ENCODE data around the gene LEF1.

Gene LEF1

DNA sequence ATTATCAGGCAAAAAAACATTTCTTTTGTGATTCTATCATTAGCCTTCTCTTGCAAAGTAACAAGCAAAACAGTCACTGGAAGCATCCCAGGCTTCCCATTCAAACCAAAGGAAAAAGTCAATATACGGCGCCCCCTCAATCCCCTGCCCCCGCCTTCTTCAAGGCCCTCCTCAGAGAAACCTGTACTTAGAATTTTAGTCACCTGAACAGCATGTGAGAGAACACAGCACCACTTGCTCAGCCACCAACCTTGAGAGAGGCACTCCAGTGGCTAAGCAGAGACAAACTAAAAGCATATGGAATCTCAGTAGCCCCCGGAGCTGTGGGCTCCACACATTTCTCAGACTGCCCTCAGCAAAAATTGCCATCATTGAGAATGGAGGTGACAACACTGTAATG, 25.2 kb downstream of the LEF1 start:
- Histone ChIP-seq H3K4me1 (no peaks in the 10 kb centered on the region), H3K36me3 (no peaks in the 10 kb centered on the region), H3K27me3 (peaks cover 0 to 14% of the 10 kb centered on the region in 2 donors), H3K9me3 (no peaks in the 10 kb centered on the region), H3K4me3 (no peak overlapping the region), H3K27ac (no peak overlapping the region)
- intact Hi-C loops (cut with DNase I; ENCODE audit: low total_unique reads), result no loop called here
- TF ChIP-seq, protein P1, sequence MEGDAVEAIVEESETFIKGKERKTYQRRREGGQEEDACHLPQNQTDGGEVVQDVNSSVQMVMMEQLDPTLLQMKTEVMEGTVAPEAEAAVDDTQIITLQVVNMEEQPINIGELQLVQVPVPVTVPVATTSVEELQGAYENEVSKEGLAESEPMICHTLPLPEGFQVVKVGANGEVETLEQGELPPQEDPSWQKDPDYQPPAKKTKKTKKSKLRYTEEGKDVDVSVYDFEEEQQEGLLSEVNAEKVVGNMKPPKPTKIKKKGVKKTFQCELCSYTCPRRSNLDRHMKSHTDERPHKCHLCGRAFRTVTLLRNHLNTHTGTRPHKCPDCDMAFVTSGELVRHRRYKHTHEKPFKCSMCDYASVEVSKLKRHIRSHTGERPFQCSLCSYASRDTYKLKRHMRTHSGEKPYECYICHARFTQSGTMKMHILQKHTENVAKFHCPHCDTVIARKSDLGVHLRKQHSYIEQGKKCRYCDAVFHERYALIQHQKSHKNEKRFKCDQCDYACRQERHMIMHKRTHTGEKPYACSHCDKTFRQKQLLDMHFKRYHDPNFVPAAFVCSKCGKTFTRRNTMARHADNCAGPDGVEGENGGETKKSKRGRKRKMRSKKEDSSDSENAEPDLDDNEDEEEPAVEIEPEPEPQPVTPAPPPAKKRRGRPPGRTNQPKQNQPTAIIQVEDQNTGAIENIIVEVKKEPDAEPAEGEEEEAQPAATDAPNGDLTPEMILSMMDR (IDR thresholded peaks at IDR 0.05), result no peak
- no peak for DNase-seq

DNA sequence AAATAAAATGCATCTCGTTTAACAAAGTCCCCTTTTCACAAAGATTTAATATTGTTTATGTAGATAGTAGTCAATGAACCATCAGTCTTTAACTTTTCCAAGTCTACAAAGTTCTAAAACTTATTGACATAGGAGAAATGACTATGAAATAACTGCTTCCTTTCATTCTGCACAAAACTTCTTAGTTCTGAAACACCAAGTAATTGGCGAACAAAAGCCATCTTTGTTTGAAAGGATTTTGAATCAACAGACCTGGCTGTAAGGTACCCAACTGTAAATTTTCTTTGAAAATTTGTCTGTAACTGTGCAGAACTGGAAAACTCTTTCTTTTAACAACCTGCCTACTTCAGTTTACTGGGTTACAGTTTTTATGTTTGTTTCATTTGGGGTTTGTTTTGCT, 25.9 kb downstream of the LEF1 start:
- H3K4me3 ChIP-seq, result no peak overlapping the region
- TF ChIP-seq, protein P1 (IDR thresholded peaks at IDR 0.05), result no peak
- DNase-seq, result no peak
- H3K27ac ChIP-seq, result no peak overlapping the region
- no peaks in the 10 kb centered on the region for H3K9me3 ChIP-seq
- H3K36me3 ChIP-seq, result no peaks in the 10 kb centered on the region
- H3K27me3 ChIP-seq, result peaks cover 0 to 14% of the 10 kb centered on the region in 2 donors
- intact Hi-C loops (cut with DNase I; ENCODE audit: low total_unique reads), result no loop called here
- H3K4me1 ChIP-seq, result no peaks in the 10 kb centered on the region

DNA sequence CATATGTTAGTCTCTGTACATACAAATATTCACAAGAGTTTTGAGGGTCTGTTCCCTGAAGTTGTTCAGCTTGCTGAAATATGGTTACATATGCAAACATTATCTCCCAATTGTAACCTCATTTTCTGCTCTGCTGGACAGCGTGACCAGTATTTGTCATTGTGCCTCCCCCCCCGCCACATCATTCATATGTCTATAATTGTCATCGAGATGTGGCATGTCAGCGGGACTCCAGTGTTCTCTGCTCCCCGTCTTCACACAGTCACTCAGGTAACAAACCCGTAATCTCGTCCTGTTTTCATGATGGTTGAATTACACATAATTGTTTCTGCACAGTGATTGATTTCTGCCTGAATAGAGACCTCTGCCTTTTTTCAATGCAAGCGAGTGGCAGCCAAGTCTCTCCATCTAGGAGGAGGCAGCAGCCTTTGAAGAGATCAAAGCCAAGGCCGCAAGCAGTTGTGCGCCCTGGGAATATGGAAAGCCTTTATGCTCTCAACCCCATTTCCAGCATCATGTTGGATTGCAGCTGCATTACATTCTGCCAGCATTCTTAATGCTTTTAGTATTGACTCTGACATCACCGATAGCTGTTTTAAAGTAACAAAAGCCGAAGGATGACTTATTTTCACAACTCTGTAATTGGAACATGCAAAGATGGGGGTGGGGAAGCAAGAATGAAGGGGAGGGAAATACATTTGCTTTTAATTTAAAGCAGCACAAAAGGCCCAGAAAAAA, 27.4 kb downstream of the LEF1 start:
- intact Hi-C loops (cut with DNase I; ENCODE audit: low total_unique reads), result no loop called here
- no peaks in the 10 kb centered on the region for H3K4me1 ChIP-seq

DNA sequence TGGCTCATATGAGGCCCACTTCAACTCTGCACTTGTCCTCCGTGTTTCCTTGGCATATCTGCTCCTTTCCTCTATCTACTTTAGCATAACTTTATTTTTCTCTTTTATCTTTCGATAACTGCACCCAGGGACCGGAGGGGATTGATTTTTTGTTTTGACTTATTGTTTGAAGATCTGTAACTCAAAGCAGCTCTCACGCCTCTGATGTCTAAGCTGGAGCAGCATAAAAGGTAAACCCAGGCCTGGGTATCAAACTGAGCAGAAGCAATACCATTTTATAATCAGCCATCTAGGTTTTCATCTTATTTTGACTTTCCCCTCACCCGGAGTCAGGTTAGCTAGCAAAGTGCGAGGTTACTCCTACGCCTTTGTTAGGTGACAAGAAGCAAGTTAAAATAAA, 28.4 kb downstream of the LEF1 start:
- Histone ChIP-seq H3K9me3 (no peaks in the 10 kb centered on the region), H3K36me3 (no peaks in the 10 kb centered on the region), H3K27me3 (peaks cover 0 to 14% of the 10 kb centered on the region in 2 donors), H3K4me3 (no peak overlapping the region), H3K27ac (no peak overlapping the region), H3K4me1 (no peaks in the 10 kb centered on the region)
- intact Hi-C loops (cut with DNase I; ENCODE audit: low total_unique reads), result no loop called here
- no peak for DNase-seq
- TF ChIP-seq, protein P1 (IDR thresholded peaks at IDR 0.05), result no peak

More for the DNA sequence above, 27.4 kb downstream of the LEF1 start:
- TF ChIP-seq, protein P1 (IDR thresholded peaks at IDR 0.05), result no peak
- H3K9me3 ChIP-seq, result no peaks in the 10 kb centered on the region
- no peak for DNase-seq
- no peaks in the 10 kb centered on the region for H3K36me3 ChIP-seq
- no peak overlapping the region for H3K27ac ChIP-seq
- no peak overlapping the region for H3K4me3 ChIP-seq
- peaks cover 0 to 14% of the 10 kb centered on the region in 2 donors for H3K27me3 ChIP-seq

DNA sequence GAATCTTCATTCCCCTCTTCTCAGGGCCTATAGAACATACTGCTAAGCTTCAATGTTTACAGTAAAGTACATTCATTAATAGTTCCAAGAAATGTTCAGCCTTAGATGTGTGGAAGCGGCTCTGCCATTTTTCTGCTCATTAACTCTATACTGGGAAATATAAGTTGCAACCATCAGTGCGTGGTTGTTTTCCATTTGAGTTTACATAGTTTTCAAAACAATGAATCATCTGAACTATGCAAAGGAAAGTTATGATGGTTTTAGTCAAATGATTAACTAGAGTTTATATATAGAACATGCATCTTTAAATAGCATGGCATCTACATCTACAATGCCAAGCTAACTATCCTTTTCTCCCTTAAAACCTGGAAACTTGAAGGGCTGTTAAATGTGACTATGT, 29.6 kb downstream of the LEF1 start:
- Histone ChIP-seq H3K36me3 (no peaks in the 10 kb centered on the region), H3K4me1 (no peaks in the 10 kb centered on the region), H3K9me3 (no peaks in the 10 kb centered on the region), H3K4me3 (no peak overlapping the region), H3K27me3 (peaks cover 0 to 14% of the 10 kb centered on the region in 2 donors), H3K27ac (no peak overlapping the region)
- intact Hi-C loops (cut with DNase I; ENCODE audit: low total_unique reads), result no loop called here
- TF ChIP-seq, protein P1 (IDR thresholded peaks at IDR 0.05), result no peak
- DNase-seq, result no peak
